ENCODE data around the gene CNTN4. TPM values are rescaled to one million over a fixed set of nuclear protein-coding genes. Genes with fewer than 3 reads are reported as not detected.

Gene CNTN4
- total and polyA plus RNA-seq, 2 of the 8 experiments (the other 6 are each of a cell fraction or from before 2014, with no cell fraction given) = 0.41 to 2.2 TPM

DNA sequence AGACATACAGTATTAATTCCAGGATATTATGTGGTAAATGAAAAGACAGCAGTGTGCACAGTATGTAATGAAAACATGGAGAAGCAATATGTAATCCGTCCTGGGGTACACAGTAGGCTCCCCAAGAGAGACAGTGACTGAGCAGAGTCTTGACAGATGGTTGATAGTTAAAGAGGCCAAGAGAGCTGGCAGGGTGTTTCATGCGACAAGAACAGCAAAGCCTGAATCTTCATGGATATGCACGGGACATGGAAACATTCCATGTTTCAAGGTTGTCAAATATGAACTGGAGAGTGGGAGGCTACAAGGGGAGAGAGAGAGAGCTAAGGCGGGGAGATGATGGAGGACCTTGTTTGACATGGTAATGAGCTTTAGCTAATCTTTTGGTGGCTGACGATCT, 673.1 kb downstream of the CNTN4 start:
- 82% methylated on average over 5 of the region's 5 CpGs; no CpG with 5 or more reads in 1 of the 2 experiments for WGBS, 2 experiments (ENCODE audit: extremely low coverage in 1 of 2, insufficient coverage in 1 of 2, insufficient read length in 1 of 2, insufficient replicate concordance in 2 of 2, low coverage in 1 of 2, low lambda C conversion rate in 2 of 2, missing lambda C conversion rate in 1 of 2)
- H3K18ac ChIP-seq (ENCODE audit: extremely low read depth, low read length) = no peak overlapping the region
- H2AK5ac ChIP-seq (ENCODE audit: low read depth, low read length) = no peak overlapping the region
- no peak overlapping the region; a peak in 1 of 4 replicates for H3K4me2 ChIP-seq (ENCODE audit: insufficient read depth in 1 of 2, low read depth in 2 of 2, low read length in 2 of 2)
- FAIRE-seq = no peak
- ChIA-PET CTCF (ENCODE audit: partially characterized antibody) (no interaction called here), POLR2A (ENCODE audit: partially characterized antibody) (no interaction called here)
- H4K5ac ChIP-seq (ENCODE audit: insufficient read length, low read depth, low read length) = no peak overlapping the region
- H3K9ac ChIP-seq (replicated peaks in 1 of 4; ENCODE audit: extremely low read depth in 1 of 4, low read depth in 3 of 4, low read length in 3 of 4) = no peak overlapping the region
- H4K20me1 ChIP-seq (replicated peaks in 1 of 2; ENCODE audit: control insufficient read depth in 1 of 2, insufficient read depth in 2 of 2, low read length in 2 of 2) = no peaks in the 10 kb centered on the region
- no peak overlapping the region for H2AFZ ChIP-seq (ENCODE audit: low read length)
- H2BK15ac ChIP-seq (ENCODE audit: low read length) = no peak overlapping the region
- no peak overlapping the region for H2BK12ac ChIP-seq (ENCODE audit: low read depth, low read length)
- H3K79me2 ChIP-seq (ENCODE audit: control insufficient read depth in 1 of 2, insufficient read depth in 2 of 2, low read length in 2 of 2) = no peaks in the 10 kb centered on the region
- H3K4me3 ChIP-seq (ENCODE audit: extremely low read depth in 1 of 4, insufficient read depth in 2 of 4, low read depth in 3 of 4, low read length in 4 of 4) = no peak overlapping the region
- no peak overlapping the region for H3K27ac ChIP-seq (ENCODE audit: low read depth, low read length)
- H3K9me3 ChIP-seq (ENCODE audit: insufficient read depth in 2 of 2, low read depth in 1 of 2, low read length in 1 of 2) = no peaks in the 10 kb centered on the region
- H2BK5ac ChIP-seq (ENCODE audit: low read depth, low read length) = no peak overlapping the region
- no peak overlapping the region for H4K91ac ChIP-seq (replicated peaks; ENCODE audit: insufficient read length, low read length)
- no peak overlapping the region for H2BK120ac ChIP-seq (replicated peaks; ENCODE audit: low read depth, low read length)
- H3K79me1 ChIP-seq (ENCODE audit: low read depth, low read length) = no peaks in the 10 kb centered on the region
- no peak overlapping the region for H2BK20ac ChIP-seq (ENCODE audit: low read length)
- peaks cover 2 to 5% (median 4%) of the 10 kb centered on the region in 4 experiments; a peak in 3 of 7 replicates for H3K4me1 ChIP-seq (replicated peaks in 1 of 4; ENCODE audit: control insufficient read depth in 3 of 4, insufficient read depth in 4 of 4, low read length in 3 of 4)
- no peak overlapping the region for H3K56ac ChIP-seq (replicated peaks; ENCODE audit: insufficient read length, low read depth, low read length)
- no peaks in the 10 kb centered on the region for H3K27me3 ChIP-seq (replicated peaks in 1 of 4; ENCODE audit: control insufficient read depth in 3 of 4, extremely low read depth in 1 of 4, insufficient read depth in 3 of 4, low read length in 3 of 4)
- H3K14ac ChIP-seq (ENCODE audit: insufficient read length) = no peak overlapping the region
- no peaks in the 10 kb centered on the region for H3K36me3 ChIP-seq (ENCODE audit: control insufficient read depth in 2 of 4, insufficient read depth in 4 of 4, low read length in 3 of 4)
- no peaks in the 10 kb centered on the region for H3K23me2 ChIP-seq (ENCODE audit: low read depth, low read length)
- no peak overlapping the region for H3K4ac ChIP-seq (replicated peaks; ENCODE audit: insufficient read length, low read depth, low read length)
- no peak overlapping the region for H3K23ac ChIP-seq (ENCODE audit: insufficient read length)
- DNase-seq (ENCODE audit: low read depth in 1 of 2, low spot score in 2 of 2) = no peak
- no peak overlapping the region for H4K8ac ChIP-seq (ENCODE audit: extremely low read depth, insufficient read depth, low read length)
- TF ChIP-seq, protein P1, sequence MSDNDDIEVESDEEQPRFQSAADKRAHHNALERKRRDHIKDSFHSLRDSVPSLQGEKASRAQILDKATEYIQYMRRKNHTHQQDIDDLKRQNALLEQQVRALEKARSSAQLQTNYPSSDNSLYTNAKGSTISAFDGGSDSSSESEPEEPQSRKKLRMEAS (IDR thresholded peaks at IDR 0.05) = no peak
- TF ChIP-seq EGR1 (IDR thresholded peaks at IDR 0.05; ENCODE audit: borderline replicate concordance, low read depth, low read length) = no peak
- TF ChIP-seq E2F6 (IDR thresholded peaks at IDR 0.05) = no peak
- TF ChIP-seq SIRT6 (IDR thresholded peaks at IDR 0.05; ENCODE audit: low read length) = no peak
- TF ChIP-seq SP1 (IDR thresholded peaks at IDR 0.05; ENCODE audit: low read depth, low read length) = no peak
